CMK (cell line): Measurements from ENCODE around the gene H2BK1.
A peak's percentile ranks its signal among the peaks of the same experiment; 100 is the strongest.

Experiments
- DNase-seq: peaks from one replicate; pipeline ENCODE4 v3.0.0-alpha.2; 2010; ENCODE audit warnings: low read depth

H2BK1 gene

DNA sequence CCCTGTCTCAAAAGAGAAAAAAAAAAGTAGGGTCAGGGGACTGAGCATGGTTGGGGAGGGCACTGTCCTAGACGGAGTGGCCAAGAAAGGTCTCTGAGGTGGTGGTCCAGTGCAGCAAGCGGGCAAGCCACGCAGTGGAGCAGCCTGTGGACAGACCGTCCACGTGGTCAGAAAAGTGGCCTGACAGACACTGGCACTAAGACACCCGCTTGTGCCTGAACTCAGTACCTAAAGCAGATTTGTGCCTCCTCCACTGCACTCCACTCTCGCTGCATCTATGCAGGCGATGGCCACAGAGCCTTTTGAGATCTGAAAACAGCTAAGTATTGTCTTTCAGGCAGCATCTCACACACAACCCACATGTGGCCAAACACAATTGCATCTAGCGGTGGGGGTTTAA, 32.1 kb downstream of the H2BK1 start:
- no peak for DNase-seq

GRCh38 chr7:151177310-151177709, 33.0 kb downstream of the H2BK1 start:
- no peak for DNase-seq

DNA sequence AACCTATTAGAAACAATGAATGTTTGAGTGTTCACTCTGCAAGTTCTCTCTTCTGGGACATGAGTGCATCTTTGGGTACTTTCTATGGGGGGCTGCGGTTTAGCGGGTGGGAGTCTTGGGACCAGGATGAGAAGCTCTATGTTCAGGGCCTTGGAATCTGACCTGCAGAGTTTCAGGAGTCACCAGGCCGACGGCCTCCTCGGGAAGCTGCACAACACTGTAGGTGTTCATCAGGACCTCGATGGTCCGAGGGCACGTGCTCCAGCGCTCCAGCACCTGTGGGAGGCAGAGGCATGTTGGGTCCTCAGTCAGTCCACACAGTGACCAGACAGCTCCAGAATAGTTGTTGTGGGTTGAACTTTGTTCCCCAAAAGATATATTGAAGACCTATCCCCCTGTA, 33.9 kb downstream of the H2BK1 start:
- no peak for DNase-seq

GRCh38 chr7:151175793-151176311, 34.4 kb downstream of the H2BK1 start:
- no peak for DNase-seq

DNA sequence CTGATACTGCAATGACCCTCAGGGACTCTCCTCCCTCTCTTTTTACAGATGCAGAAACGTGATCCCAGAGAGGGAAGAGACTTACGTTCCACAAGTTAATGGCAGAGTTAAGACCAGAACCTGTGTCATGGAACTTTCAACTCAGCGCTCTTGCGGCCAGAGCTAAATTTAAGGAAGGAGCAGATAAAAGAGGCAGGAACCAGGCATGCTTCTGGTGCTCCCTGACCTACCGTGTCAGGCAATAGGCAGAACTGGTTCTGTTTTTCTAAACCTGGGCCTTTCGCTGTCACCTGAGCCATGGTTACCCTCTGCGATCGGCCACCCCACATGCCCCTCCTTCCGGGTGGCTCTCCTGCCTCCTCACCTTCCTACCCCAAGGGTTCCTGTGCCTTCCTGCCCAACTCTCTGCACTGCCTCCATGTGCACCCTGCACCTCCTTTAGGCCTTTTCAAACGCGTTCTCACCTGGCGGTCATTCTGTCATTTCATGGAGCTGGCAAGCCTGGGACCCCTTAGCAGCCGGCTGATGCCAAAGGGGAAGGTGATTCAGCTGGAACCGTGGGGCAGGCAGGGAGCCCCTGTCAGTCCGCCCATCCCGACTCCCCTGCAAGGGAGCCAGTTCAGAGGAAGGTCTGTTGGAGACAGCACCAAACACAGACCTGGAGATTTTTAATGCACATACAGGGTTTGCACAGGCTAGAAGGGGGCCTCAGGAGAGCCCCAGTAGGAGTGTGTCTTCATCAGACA, 35.1 kb downstream of the H2BK1 start:
- no peak for DNase-seq

DNA sequence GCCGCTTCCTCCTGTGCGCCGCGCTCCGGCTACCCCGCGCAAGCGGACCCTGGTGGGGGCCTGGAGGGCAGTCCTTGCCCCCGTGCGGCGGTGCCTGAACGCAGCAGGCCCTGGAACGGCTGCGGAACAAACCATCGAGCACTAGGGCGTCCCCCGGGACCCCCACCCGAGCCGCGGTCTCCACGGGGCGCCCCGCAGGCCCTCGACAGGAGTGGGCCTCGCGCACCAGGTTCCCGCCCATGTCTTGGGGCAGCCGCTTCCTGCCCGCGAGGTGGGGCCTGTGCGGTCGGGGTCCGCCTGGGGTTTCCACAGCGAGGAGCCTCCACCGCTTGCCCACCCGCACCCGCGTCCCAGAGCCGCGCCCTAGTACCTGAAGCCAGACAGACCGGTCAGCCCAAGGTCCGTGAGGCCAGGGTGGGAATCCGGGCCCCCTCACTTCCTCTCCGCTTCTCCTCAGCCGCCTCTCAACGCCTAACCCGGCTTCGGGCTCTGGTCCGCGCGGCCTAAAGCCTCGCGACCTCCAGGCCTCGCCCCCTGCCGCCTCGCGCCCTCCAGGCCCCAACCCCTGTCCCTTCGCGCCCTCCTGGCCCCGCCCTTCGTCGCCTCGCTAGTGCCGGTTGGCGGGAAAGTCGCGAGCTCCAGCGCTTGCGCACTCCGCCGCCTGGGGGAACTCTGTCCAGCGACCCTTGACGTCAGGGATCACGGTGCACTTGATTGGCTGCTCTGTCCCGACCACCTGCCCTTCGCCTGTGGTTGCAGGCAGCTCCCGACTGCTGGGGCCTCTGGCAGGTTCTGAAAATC, 35.8 kb downstream of the H2BK1 start:
- DNase-seq = no peak

DNA sequence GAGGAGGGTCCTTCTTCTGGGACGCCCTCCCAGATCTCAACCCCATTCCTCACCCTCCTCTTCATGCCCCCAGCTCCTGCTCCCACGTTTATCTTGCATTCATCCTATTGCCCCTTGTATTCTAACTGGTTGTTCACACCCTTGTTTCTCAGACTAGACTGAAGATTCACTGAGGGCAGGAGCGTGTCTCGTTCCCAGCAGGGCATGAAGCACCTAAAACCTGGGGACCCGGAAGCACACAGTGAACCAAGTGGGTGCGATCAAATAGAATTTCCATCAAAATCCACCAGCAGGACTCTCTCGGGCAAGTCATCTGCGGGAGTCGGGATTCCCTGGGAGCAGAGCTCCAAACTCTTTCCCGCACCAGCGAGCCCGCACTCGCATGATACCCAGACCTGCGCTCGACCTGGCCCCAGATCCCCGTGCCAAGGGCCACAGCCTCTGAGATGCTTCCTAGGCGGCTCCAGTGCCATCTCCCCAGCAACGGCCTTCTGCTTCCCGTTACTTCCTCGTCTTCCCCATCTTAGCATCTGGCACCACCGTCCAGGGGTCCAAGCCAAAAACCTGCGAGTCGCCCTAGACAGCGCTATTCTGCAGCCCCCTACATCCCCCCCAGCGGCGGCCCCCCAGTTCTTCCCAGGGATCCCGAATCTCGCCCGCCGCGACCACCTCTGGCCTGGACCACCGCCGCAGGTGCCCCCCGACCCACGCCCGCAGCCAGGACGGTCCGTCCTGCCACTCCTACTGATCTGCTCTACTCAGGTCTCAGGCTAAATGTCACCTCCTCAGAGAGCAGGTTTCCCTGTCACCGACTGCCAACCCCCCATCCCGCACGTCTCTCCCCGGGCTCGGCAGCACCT, 36.7 kb downstream of the H2BK1 start:
- DNase-seq = no peak

- peak; percentile 8 for DNase-seq
Observed at GRCh38 chr7:151172273-151173141, 37.8 kb downstream of the H2BK1 start.

DNA sequence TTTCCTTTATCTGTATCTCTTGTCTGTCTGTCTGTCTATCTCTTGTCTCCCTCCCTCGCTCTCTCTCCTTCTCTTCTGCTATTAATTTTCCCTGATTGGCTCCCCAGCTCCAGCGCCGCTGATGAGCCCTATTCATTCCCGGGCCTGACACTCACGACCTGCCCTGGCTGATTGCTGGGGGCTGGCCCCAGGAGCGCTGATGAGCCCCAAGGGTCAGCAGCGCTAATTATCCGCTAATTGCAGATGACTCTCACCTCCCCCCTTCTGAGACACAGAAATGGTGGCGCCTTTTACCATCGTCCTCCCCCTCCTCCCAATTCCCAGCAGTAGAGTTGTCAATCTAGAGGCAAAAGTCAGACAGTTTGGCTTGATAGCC, 41.5 kb downstream of the H2BK1 start:
- no peak for DNase-seq

GRCh38 chr7:151168003-151168786, 42.1 kb downstream of the H2BK1 start:
- no peak for DNase-seq

GRCh38 chr7:151167197-151167961, 42.9 kb downstream of the H2BK1 start, which contains the start of gene GBX1:
GBX1 (minus strand) TSS chr7:151167694; CDS start chr7:151167548, 146 bp downstream.
- DNase-seq = no peak

- DNase-seq = no peak
Observed at GRCh38 chr7:151166629-151167196, 43.6 kb downstream of the H2BK1 start.

DNA sequence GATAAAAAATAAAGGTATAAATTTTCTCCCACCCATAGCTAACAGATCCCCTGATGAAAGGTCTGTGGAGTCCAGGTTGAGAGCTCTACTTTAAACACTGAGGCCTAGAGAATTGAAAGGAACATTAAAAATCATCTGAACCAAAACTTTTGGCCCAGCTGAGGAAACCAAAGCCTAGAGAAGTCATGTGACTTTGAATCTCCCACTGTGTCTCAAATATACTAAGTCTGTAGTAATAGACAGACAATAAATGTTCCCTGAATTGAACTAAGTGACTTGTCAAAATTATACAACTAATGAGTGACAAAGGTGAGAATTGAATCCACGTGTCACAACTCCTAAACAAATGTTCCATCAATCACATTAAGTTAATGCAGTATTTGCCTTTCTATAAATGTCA, 48.5 kb downstream of the H2BK1 start:
- no peak for DNase-seq
